ENCODE data around the gene INSYN2B.

INSYN2B gene

GRCh38 chr5:169941542-169941941, 38.8 kb downstream of the INSYN2B start:
- no peak for TF ChIP-seq CTCF (IDR thresholded peaks at IDR 0.05; ENCODE audit: insufficient read depth, low read depth, low read length, missing control alignments)
- DNase-seq (ENCODE audit: low read depth), result no peak
- H3K4me3 ChIP-seq (ENCODE audit: low read length), result no peak overlapping the region

- TF ChIP-seq CTCF (IDR thresholded peaks at IDR 0.05; ENCODE audit: insufficient read depth, low read depth, low read length, missing control alignments), result no peak
- no peak overlapping the region for H3K4me3 ChIP-seq (ENCODE audit: low read length)
- no peak for DNase-seq (ENCODE audit: low read depth)
Observed at GRCh38 chr5:169939731-169940130, 40.6 kb downstream of the INSYN2B start.

- no peak overlapping the region for H3K4me3 ChIP-seq (ENCODE audit: low read length)
- DNase-seq (ENCODE audit: low read depth), result no peak
- TF ChIP-seq CTCF (IDR thresholded peaks at IDR 0.05; ENCODE audit: insufficient read depth, low read depth, low read length, missing control alignments), result no peak
Observed at GRCh38 chr5:169938439-169938838, 41.9 kb downstream of the INSYN2B start.

- no peak overlapping the region for H3K4me3 ChIP-seq (ENCODE audit: low read length)
- DNase-seq (ENCODE audit: low read depth), result no peak
- TF ChIP-seq CTCF (IDR thresholded peaks at IDR 0.05; ENCODE audit: insufficient read depth, low read depth, low read length, missing control alignments), result no peak
Observed at GRCh38 chr5:169935762-169936161, 44.5 kb downstream of the INSYN2B start.

GRCh38 chr5:169934990-169935389, 45.3 kb downstream of the INSYN2B start:
- no peak for TF ChIP-seq CTCF (IDR thresholded peaks at IDR 0.05; ENCODE audit: insufficient read depth, low read depth, low read length, missing control alignments)
- no peak for DNase-seq (ENCODE audit: low read depth)
- H3K4me3 ChIP-seq (ENCODE audit: low read length), result no peak overlapping the region

GRCh38 chr5:169933616-169934015, 46.7 kb downstream of the INSYN2B start:
- no peak overlapping the region for H3K4me3 ChIP-seq (ENCODE audit: low read length)
- no peak for TF ChIP-seq CTCF (IDR thresholded peaks at IDR 0.05; ENCODE audit: insufficient read depth, low read depth, low read length, missing control alignments)
- DNase-seq (ENCODE audit: low read depth), result no peak

- no peak for DNase-seq (ENCODE audit: low read depth)
- TF ChIP-seq CTCF (IDR thresholded peaks at IDR 0.05; ENCODE audit: insufficient read depth, low read depth, low read length, missing control alignments), result no peak
- no peak overlapping the region for H3K4me3 ChIP-seq (ENCODE audit: low read length)
Observed at GRCh38 chr5:169933127-169933526, 47.2 kb downstream of the INSYN2B start.

Data from epithelial cell of esophagus (primary cell).